Cerebellar nuclear complex (tissue), 1 donor: ENCODE data around the gene GALC.

ENCODE experiments used
- DNase-seq, 2 experiments: peaks; one replicate each; lab custom pipeline; 2025; lab: John Stamatoyannopoulos, UW

GALC gene

GRCh38 chr14:87955501-87955900 lies 37.5 kb downstream of the GALC start:
- no peak for DNase-seq

- no peak for DNase-seq
These were observed 40.5 kb downstream of the GALC start for GRCh38 chr14:87952307-87953094.

- no peak for DNase-seq
These were observed 47.9 kb downstream of the GALC start for GRCh38 chr14:87944987-87945604.

GRCh38 chr14:87940894-87941293 lies 52.1 kb downstream of the GALC start:
- no peak for DNase-seq

GRCh38 chr14:87940382-87940781 lies 52.6 kb downstream of the GALC start:
- no peak for DNase-seq

- no peak for DNase-seq
These were observed 57.1 kb downstream of the GALC start for GRCh38 chr14:87935886-87936285.

GRCh38 chr14:87935081-87935828 lies 57.7 kb downstream of the GALC start:
- DNase-seq, result no peak

GRCh38 chr14:87934185-87934584 lies 58.8 kb downstream of the GALC start:
- no peak for DNase-seq

GRCh38 chr14:87916886-87917275 lies 76.1 kb downstream of the GALC start:
- no peak for DNase-seq

GRCh38 chr14:87916103-87916885 lies 76.7 kb downstream of the GALC start:
- no peak for DNase-seq

GRCh38 chr14:87908550-87908949 lies 84.4 kb downstream of the GALC start:
- DNase-seq, result no peak

GRCh38 chr14:87901652-87902051 lies 91.3 kb downstream of the GALC start:
- DNase-seq, result no peak

- no peak for DNase-seq
These were observed 91.7 kb downstream of the GALC start for GRCh38 chr14:87901236-87901635.

GRCh38 chr14:87899228-87899627 lies 93.8 kb downstream of the GALC start:
- no peak for DNase-seq

GRCh38 chr14:87898301-87898700 lies 94.7 kb downstream of the GALC start:
- no peak for DNase-seq

- peak in 1 of 2 experiments; percentile 1 for DNase-seq
These were observed 96.3 kb downstream of the GALC start for GRCh38 chr14:87896393-87897380.

GRCh38 chr14:87894920-87895319 lies 98.1 kb downstream of the GALC start:
- no peak for DNase-seq

- DNase-seq, result no peak
These were observed 100.2 kb downstream of the GALC start for GRCh38 chr14:87892763-87893162.

GRCh38 chr14:87888136-87888999 lies 104.6 kb downstream of the GALC start:
- no peak for DNase-seq

- no peak for DNase-seq
These were observed 109.2 kb downstream of the GALC start for GRCh38 chr14:87883750-87884149.
